Retinal pigment epithelial cell (primary cell): ENCODE results near the gene SCYGR6.

Source experiments
- DNase-seq: peaks from one replicate; pipeline ENCODE4 v3.0.0-alpha.2; 2010; ENCODE audit warnings: low read depth
- H3K4me3 ChIP-seq: 2 replicates; pipeline ENCODE4 v1.5.1; 2011; ENCODE audit warnings: mild to moderate bottlenecking, low read length, control low read depth, moderate library complexity
- CTCF ChIP-seq: conservative IDR thresholded peaks from 2 replicates; pipeline ENCODE4 v1.5.1; 2011; ENCODE audit warnings: low read depth, low read length, control low read depth, inconsistent platforms

Gene SCYGR6

GRCh38 chr2:227696990-227697679 lies 27.4 kb downstream of the SCYGR6 start:
- no peak overlapping the region for H3K4me3 ChIP-seq
- no peak for TF ChIP-seq CTCF
- no peak for DNase-seq

- no peak overlapping the region for H3K4me3 ChIP-seq
- TF ChIP-seq CTCF: no peak
- DNase-seq: no peak
These were observed 37.4 kb downstream of the SCYGR6 start for GRCh38 chr2:227687189-227687588.

GRCh38 chr2:227684258-227684657 lies 40.3 kb downstream of the SCYGR6 start:
- no peak for TF ChIP-seq CTCF
- no peak for DNase-seq
- H3K4me3 ChIP-seq: no peak overlapping the region

- no peak for DNase-seq
These were observed 46.6 kb downstream of the SCYGR6 start for GRCh38 chr2:227677928-227678327.

GRCh38 chr2:227674485-227674884 lies 50.1 kb downstream of the SCYGR6 start:
- DNase-seq: no peak
- H3K4me3 ChIP-seq: no peak overlapping the region
- TF ChIP-seq CTCF: no peak

More at GRCh38 chr2:227677928-227678327, 46.6 kb downstream of the SCYGR6 start:
- no peak overlapping the region for H3K4me3 ChIP-seq
- TF ChIP-seq CTCF: no peak
